ENCODE results near the gene MAS1L.

Gene MAS1L

DNA sequence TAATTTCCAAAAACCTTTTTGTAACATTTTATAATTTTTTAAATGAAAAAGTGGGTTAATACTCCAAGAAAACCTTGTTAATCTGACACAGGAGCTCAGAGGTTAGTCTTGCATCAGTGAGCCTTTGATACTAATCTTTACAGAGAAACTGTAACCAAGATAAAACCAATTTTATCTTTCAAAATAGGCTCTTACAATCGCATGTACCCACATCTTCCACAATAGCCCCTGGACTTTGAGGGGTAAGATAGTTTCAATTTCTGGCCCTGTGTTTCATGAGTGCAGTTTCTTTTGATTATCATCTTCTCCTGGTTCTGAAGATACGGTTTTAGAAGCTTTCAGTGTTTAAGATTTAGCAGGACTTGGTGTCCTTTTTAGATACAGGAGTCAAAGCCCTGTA is 34.5 kb upstream of the MAS1L start (continued):
- TF ChIP-seq, protein P1, sequence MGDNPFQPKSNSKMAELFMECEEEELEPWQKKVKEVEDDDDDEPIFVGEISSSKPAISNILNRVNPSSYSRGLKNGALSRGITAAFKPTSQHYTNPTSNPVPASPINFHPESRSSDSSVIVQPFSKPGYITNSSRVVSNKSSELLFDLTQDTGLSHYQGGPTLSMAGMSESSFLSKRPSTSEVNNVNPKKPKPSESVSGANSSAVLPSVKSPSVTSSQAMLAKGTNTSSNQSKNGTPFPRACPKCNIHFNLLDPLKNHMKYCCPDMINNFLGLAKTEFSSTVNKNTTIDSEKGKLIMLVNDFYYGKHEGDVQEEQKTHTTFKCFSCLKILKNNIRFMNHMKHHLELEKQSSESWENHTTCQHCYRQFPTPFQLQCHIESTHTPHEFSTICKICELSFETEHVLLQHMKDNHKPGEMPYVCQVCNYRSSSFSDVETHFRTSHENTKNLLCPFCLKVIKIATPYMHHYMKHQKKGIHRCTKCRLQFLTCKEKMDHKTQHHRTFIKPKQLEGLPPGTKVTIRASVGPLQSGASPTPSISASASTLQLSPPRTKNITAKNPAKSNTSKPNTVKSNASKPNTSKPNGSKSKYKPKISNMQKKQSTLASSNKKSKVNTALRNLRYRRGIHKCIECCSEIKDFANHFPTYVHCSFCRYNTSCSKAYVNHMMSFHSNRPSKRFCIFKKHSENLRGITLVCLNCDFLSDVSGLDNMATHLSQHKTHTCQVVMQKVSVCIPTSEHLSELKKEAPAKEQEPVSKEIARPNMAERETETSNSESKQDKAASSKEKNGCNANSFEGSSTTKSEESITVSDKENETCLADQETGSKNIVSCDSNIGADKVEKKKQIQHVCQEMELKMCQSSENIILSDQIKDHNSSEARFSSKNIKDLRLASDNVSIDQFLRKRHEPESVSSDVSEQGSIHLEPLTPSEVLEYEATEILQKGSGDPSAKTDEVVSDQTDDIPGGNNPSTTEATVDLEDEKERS (tag by site-specific recombination; IDR thresholded peaks at IDR 0.05): no peak
- TF ChIP-seq ZNF302 (tag by site-specific recombination; IDR thresholded peaks at IDR 0.05; ENCODE audit: low read depth) (no peak), KLF9 (tag by site-specific recombination; IDR thresholded peaks at IDR 0.05; ENCODE audit: low read depth) (no peak)

DNA sequence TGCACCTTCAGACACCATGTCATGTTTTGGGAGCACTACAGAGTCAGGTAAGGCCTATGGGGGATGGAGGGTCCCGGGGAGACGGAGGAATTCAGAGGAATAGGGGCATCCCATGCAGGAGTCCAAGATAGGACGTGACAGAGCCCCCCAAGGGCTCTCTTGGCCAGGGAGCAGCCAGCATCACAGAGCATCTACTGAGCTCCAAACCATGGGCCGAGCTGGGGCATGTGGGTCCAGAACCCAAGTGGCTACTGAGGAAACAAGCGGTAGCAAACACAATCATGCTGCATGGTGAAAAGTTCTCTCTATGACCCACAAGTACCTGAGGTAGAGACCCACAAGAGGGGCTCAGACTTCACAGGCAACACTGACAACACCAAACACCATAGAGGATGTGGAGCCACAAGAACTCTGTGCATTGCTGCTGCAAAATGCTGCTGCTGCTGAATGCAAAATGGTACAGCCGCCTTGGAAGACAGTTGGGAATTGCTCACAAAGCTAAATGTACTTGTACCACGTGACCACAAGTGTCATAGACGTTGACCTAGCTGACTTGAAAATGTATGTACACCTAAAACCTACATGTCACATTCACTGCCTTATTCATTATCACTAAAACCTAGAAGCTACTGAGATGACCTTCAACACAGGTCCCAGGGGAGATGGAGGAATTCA is 33.4 kb upstream of the MAS1L start:
- Histone ChIP-seq H3K4me1 (ENCODE audit: control insufficient read depth, insufficient read depth, low read length) (peaks cover 4% of the 10 kb centered on the region; the same call in 1 of the 2 replicates), H3K27ac (ENCODE audit: extremely low read depth, low read depth, low read length) (no peak overlapping the region), H3K9me3 (ENCODE audit: control insufficient read depth, insufficient read depth, low read depth, low read length) (no peaks in the 10 kb centered on the region), H3K36me3 (ENCODE audit: control insufficient read depth in 2 of 2, insufficient read depth in 1 of 2, low read length in 2 of 2) (no peaks in the 10 kb centered on the region), H3K4me3 (ENCODE audit: low read depth, low read length) (no peak overlapping the region)
- ChIA-PET CTCF (no interaction called here), POLR2A (no interaction called here)
- no peak for TF ChIP-seq HOXC10 (CRISPR knock-in tag; IDR thresholded peaks at IDR 0.05)
- no peak for TF ChIP-seq ZNF658 (tag by site-specific recombination; IDR thresholded peaks at IDR 0.05)
- TF ChIP-seq, protein P2, sequence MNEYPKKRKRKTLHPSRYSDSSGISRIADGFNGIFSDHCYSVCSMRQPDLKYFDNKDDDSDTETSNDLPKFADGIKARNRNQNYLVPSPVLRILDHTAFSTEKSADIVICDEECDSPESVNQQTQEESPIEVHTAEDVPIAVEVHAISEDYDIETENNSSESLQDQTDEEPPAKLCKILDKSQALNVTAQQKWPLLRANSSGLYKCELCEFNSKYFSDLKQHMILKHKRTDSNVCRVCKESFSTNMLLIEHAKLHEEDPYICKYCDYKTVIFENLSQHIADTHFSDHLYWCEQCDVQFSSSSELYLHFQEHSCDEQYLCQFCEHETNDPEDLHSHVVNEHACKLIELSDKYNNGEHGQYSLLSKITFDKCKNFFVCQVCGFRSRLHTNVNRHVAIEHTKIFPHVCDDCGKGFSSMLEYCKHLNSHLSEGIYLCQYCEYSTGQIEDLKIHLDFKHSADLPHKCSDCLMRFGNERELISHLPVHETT (tag by site-specific recombination; IDR thresholded peaks at IDR 0.05): no peak
- TF ChIP-seq, protein P3, sequence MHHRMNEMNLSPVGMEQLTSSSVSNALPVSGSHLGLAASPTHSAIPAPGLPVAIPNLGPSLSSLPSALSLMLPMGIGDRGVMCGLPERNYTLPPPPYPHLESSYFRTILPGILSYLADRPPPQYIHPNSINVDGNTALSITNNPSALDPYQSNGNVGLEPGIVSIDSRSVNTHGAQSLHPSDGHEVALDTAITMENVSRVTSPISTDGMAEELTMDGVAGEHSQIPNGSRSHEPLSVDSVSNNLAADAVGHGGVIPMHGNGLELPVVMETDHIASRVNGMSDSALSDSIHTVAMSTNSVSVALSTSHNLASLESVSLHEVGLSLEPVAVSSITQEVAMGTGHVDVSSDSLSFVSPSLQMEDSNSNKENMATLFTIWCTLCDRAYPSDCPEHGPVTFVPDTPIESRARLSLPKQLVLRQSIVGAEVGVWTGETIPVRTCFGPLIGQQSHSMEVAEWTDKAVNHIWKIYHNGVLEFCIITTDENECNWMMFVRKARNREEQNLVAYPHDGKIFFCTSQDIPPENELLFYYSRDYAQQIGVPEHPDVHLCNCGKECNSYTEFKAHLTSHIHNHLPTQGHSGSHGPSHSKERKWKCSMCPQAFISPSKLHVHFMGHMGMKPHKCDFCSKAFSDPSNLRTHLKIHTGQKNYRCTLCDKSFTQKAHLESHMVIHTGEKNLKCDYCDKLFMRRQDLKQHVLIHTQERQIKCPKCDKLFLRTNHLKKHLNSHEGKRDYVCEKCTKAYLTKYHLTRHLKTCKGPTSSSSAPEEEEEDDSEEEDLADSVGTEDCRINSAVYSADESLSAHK (tag by site-specific recombination; IDR thresholded peaks at IDR 0.05): no peak

DNA sequence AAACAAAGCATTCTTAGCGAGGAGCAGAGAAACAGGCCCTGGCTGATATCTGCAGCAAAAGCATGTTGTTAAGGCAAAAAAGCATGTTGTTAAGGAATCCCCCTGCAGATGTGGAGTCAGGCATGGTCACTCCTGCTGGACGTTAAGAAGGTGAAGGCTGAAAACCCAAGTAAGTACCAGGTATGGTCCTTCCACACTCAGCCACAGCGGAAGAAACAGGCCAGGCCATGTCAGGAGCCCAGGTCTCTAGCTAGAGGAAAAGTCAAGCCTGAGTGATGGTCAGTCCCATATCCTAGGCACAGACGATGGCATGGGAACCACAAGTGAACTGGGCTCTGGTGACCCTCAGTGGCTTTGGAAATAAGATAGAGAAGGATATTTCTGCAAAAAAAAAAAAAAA is 32.5 kb upstream of the MAS1L start:
- peaks cover 6% of the 10 kb centered on the region for H3K4me1 ChIP-seq (ENCODE audit: control insufficient read depth, insufficient read depth, low read length)
- ChIA-PET CTCF (no interaction called here), POLR2A (no interaction called here)
- H3K9me3 ChIP-seq (ENCODE audit: control insufficient read depth, insufficient read depth, low read depth, low read length): no peaks in the 10 kb centered on the region
- TF ChIP-seq BCL11B (tag by site-specific recombination; IDR thresholded peaks at IDR 0.05; ENCODE audit: low read depth): no peak
- no peak for TF ChIP-seq ZNF311 (tag by site-specific recombination; IDR thresholded peaks at IDR 0.05; ENCODE audit: borderline replicate concordance)
- TF ChIP-seq OVOL3 (tag by site-specific recombination; IDR thresholded peaks at IDR 0.05): no peak
- no peak for TF ChIP-seq KLF9 (tag by site-specific recombination; IDR thresholded peaks at IDR 0.05; ENCODE audit: low read depth)
- TF ChIP-seq ZNF501 (tag by site-specific recombination; IDR thresholded peaks at IDR 0.05): no peak
- no peak for TF ChIP-seq ZSCAN16 (tag by site-specific recombination; IDR thresholded peaks at IDR 0.05)
- no peak for TF ChIP-seq ZNF660 (tag by site-specific recombination; IDR thresholded peaks at IDR 0.05)
- TF ChIP-seq, protein P4, sequence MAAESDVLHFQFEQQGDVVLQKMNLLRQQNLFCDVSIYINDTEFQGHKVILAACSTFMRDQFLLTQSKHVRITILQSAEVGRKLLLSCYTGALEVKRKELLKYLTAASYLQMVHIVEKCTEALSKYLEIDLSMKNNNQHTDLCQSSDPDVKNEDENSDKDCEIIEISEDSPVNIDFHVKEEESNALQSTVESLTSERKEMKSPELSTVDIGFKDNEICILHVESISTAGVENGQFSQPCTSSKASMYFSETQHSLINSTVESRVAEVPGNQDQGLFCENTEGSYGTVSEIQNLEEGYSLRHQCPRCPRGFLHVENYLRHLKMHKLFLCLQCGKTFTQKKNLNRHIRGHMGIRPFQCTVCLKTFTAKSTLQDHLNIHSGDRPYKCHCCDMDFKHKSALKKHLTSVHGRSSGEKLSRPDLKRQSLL (tag by site-specific recombination; IDR thresholded peaks at IDR 0.05): no peak
- no peak for TF ChIP-seq ZNF211 (tag by site-specific recombination; IDR thresholded peaks at IDR 0.05; ENCODE audit: low read depth)
- TF ChIP-seq SP2 (tag by site-specific recombination; IDR thresholded peaks at IDR 0.05): no peak
- TF ChIP-seq, protein P2 (tag by site-specific recombination; IDR thresholded peaks at IDR 0.05): no peak
- no peak for TF ChIP-seq KLF1 (tag by site-specific recombination; IDR thresholded peaks at IDR 0.05)
- no peak for TF ChIP-seq ZNF701 (tag by site-specific recombination; IDR thresholded peaks at IDR 0.05)
- no peak for TF ChIP-seq REPIN1 (tag by site-specific recombination; IDR thresholded peaks at IDR 0.05; ENCODE audit: low read depth)
- no peak for TF ChIP-seq ZNF202 (tag by site-specific recombination; IDR thresholded peaks at IDR 0.05; ENCODE audit: borderline replicate concordance)
- TF ChIP-seq ZFP3 (tag by site-specific recombination; IDR thresholded peaks at IDR 0.05; ENCODE audit: low read depth): no peak
- H3K27ac ChIP-seq (ENCODE audit: extremely low read depth, low read depth, low read length): no peak overlapping the region
- H3K4me3 ChIP-seq (ENCODE audit: low read depth, low read length): no peak overlapping the region
- no peaks in the 10 kb centered on the region for H3K36me3 ChIP-seq (ENCODE audit: control insufficient read depth in 2 of 2, insufficient read depth in 1 of 2, low read length in 2 of 2)
